Stimulated activated CD8-positive, alpha-beta memory T cell treated with anti-CD3 and anti-CD28 coated beads, Interleukin-15, amount 100 ng/mL, for 1 hour (primary cell): ENCODE measurements around the gene MYCBPAP.

Source experiments
- DNase-seq: peaks from one replicate; pipeline ENCODE4 v3.0.0-alpha.2; 2020; ENCODE audit warnings: low read depth

MYCBPAP gene

DNA sequence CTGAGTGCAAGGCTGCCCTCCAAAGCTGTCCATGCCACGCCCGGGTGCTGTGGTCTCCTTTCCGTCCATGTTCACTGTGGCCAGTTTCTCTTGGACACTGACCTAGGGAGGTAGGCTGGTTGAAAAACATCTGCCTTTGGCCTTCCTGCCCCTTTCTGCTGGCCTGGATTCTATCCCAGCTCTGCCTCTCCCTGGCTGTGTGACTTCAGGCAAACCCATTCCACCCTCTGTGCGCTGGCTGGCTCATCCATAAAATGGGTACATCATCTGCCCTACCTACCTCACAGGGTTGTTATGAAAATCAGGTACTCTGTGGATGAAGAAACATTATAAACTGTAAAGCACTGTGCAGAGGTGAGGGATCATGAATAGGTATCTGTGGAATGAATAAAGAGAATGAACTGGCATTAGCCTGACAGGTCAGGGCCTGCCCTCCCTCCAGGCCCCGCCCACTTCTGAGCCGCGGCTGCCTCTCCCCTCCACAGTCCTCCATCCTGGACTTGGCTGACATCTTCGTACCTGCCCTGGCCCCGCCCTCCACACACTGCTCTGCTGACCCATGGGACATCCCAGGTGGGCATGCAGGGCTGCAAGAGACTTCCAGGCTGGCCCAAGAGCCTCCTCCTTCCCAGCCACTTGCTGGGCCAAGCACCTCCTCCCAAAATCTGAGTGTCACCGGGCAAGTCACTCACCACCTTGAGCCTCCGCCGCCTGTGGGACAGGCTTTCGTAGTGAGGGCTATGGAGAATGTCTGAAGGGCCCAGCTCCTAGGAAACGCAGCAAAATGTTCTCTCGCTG lies 31.7 kb downstream of the MYCBPAP start:
- DNase-seq = no peak

DNA sequence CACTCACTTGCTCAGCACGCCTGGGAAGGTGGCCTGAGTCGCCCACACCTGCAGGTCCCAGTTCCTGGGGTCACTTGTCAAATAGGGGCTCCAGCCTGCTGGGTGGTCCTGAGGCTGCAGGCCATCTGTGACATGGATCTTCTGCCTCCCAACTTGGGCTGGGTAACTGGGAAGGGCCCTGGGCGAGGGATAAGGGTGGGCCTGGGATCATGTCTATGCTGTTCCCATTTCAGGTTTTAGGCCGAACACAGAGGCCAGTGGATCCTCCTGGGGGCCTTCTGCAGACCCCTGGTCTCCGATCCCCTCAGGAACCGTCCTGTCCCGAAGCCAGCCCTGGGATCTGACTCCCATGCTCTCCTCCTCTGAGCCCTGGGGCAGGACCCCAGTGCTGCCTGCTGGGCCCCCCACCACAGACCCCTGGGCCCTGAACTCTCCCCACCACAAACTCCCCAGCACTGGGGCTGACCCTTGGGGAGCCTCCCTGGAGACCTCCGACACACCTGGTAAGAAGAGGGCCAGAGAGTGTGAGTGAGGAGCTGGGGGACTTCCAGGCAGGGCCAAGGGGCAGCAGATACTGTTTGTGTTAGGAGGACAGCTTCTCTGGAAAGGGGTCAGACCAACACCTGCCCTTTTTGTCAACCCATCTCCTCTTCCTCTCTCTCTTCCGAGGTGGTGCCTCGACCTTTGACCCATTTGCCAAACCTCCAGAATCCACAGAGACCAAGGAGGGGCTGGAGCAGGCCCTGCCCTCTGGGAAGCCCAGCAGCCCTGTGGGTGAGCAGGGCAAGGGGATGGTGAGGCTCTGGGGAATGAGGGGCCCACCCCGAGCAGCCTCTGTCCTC lies 32.5 kb downstream of the MYCBPAP start:
- no peak for DNase-seq

- no peak for DNase-seq
These were observed 33.1 kb downstream of the MYCBPAP start for GRCh38 chr17:50541402-50541715.

- DNase-seq = peak; percentile 67
These were observed 33.8 kb downstream of the MYCBPAP start for GRCh38 chr17:50541716-50542688.

DNA sequence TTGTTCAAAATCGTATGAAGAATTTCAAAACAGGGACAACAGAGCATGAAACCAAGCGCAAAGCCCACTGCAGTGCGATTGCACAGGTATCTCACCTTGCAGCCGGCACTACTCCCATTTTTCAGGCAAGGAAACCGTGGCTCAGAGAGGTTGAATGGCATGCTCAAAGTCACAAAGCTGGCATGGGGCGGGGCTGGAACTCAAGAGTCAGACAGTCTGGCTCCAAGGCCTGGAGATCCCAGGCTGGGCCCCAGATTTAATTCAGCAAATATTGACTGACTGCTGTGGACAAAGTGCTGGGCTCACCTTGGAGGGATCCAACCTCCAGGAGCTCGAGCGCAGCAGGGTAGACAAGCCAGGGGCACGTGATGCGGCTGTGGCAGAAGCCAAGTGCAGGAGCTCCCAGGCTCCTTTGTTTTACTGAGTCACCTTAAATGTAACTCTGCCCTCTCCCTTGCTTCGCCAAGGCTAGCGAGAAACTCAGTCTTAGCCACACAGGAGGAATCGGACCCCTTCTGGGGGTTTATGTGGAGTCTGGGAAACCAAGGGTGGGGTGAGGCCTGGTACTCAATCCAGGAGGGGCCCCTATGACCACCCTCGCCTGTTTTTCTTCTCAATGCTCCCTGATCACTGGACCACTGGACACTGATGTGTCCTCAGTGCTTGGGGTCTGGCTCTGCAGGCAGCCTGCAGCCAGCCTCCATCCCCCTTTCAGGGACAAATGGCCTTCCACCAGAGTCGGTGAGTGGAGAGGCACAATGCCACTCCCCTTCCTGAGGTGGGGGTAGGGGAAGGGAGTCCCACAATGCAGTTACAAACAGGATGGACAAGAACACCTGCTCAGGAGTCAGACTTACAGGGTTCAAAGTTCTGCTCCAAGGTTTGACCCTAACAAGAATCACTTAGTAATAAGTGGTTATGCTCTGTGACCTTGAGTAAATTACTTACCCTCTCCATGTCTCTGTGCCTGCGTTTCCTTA lies 34.8 kb downstream of the MYCBPAP start:
- DNase-seq = no peak

- no peak for DNase-seq
These were observed 36.3 kb downstream of the MYCBPAP start for GRCh38 chr17:50544516-50544915.

DNA sequence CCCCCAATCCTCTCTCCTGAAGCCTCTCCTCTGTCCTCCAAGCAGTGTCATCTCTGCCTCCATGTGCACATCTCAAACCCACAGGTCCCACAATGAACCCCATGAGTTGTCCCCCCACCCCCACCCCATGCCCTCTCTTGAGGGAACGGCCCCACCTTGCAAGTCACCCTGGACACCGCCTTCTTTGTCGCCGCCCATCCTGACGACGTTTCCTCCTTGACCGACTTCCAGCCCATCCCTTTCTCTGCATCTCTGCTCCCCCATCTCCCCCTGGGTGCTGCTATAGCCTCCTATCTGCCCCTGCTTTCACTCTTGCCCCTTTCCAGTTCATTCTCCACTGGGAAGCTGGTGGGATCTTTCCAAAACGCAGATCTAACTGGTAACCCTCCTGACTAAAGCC lies 37.1 kb downstream of the MYCBPAP start:
- no peak for DNase-seq

GRCh38 chr17:50546701-50547034 lies 38.4 kb downstream of the MYCBPAP start:
- DNase-seq = no peak

- peak; percentile 67 for DNase-seq
These were observed 38.9 kb downstream of the MYCBPAP start, which contains the start of gene SPATA20 for GRCh38 chr17:50547035-50547735. SPATA20 (plus strand) TSS chr17:50547174; CDS start chr17:50547209, 35 bp downstream.

DNA sequence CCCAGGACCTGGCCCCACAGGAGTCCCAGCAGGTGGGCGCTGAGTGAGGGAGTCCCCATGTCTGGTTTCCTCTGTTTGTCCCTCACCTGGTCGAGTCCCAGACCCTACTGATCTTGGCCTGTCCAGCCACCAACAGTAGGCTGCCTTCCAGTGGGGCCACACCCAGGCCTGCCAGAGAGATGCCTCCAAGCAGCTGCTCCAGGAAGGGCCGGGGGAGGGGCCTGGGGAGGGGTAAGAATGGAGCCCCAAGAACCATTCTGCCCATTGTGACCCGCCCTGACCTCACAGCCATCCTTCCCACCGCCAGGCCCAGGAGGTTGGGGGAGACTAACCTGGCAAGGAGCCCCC lies 39.5 kb downstream of the MYCBPAP start:
- DNase-seq = no peak

DNA sequence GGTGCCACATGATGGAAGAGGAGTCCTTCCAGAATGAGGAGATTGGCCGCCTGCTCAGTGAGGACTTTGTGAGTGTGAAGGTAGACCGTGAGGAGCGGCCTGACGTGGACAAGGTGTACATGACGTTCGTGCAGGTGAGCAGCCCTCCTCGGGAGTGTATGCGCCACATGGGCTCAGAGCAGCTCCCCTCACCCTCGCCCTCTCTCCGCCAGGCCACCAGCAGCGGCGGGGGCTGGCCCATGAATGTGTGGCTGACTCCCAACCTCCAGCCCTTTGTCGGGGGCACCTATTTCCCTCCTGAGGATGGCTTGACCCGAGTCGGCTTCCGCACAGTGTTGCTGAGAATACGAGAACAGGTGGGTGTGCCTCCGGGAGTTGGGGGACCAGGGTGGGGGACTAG lies 40.6 kb downstream of the MYCBPAP start:
- no peak for DNase-seq

- no peak for DNase-seq
These were observed 41.2 kb downstream of the MYCBPAP start for GRCh38 chr17:50549256-50549941.

GRCh38 chr17:50549969-50550368 lies 41.7 kb downstream of the MYCBPAP start:
- no peak for DNase-seq

DNA sequence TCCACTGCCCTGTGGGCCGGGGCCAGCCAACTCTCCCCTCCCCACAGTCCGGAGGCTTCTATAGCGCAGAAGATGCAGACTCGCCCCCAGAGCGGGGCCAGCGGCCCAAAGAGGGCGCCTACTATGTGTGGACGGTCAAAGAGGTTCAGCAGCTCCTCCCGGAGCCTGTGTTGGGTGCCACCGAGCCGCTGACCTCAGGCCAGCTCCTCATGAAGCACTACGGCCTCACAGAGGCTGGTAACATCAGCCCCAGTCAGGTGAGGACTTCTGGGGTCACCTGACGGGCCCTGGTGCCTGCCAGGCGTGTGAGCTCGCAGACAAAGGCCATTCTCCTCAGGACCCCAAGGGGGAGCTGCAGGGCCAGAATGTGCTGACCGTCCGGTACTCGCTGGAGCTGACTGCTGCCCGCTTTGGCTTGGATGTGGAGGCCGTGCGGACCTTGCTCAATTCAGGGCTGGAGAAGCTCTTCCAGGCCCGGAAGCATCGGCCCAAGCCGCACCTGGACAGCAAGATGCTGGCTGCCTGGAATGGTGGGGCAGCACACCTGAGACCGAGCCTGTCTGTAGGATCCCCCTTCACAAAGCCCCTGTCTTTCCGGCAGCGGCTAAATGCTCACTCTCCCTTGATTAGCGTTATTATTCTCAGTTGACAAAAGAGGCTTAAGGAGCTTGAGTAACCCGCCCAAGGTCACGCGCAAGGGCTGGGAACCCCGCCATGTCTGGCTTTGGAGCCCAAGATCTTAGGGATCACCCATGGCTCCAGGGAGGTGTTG lies 42.6 kb downstream of the MYCBPAP start:
- no peak for DNase-seq

DNA sequence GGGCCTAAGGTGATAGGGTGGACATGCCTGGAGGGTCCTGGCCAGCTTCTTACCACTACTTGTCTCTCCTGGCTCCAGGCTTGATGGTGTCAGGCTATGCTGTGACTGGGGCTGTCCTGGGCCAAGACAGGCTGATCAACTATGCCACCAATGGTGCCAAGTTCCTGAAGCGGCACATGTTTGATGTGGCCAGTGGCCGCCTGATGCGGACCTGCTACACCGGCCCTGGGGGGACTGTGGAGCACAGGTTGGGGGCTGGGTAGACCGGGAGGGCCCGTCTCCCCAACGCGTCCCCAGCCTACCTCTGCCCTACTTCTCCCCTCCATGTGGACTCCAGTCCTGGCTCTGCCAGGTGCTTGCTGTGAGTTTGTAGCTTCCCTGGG lies 43.2 kb downstream of the MYCBPAP start:
- no peak for DNase-seq

GRCh38 chr17:50551884-50552283 lies 43.6 kb downstream of the MYCBPAP start:
- DNase-seq = no peak

- no peak for DNase-seq
These were observed 46.0 kb downstream of the MYCBPAP start for GRCh38 chr17:50554201-50554600.

DNA sequence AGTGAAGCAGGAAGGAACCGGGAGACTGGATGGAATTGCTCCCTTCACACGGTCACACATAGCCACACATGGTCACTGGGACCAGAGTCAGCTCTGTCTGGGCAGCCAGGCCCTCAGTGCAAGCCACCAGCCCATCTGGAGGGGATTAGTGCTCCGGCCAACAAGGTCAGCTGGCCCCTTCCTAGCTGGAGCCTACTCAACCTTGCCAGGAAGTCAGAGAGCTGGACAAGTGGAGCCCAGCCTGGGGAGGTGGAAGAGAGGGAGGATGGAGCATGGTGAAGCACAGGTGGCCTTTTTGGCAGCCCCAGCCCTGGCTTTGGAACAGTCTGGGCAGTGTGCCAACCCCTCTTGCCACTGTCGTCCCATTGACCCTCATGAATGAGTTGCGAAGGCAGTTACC lies 48.6 kb downstream of the MYCBPAP start:
- no peak for DNase-seq

DNA sequence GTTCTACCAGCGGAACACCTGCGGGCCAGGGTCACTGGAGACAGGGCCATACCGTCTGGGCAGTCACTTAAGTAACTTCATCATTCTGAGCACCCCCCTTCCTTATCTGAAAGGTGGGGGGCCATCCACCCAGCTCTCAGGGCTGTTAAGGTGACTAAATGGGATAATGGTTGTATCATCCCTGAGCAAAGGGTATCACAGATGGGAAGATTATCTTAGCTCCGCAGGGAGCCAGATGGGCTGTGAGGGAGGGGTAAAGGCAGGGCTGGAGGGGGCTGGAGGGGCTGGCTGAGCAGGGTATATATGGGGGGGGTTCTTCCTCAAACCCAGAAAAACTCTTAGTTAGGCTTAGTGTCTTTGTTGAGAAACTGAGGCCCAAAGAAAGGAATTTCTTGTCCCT lies 49.4 kb downstream of the MYCBPAP start:
- no peak for DNase-seq
